IgD-negative memory B cell (primary cell): ENCODE results near the gene DAB1. TPM values are rescaled to one million over a fixed set of nuclear protein-coding genes. Genes with fewer than 3 reads are reported as not detected.

Experiments used
- H3K27ac Mint-ChIP-seq, 3 donors: one replicate each; pipeline ENCODE4 v1.8.0; 2020 to 2022; ENCODE audit warnings: mild to moderate bottlenecking in 3 of 3, mixed read lengths in 3 of 3, moderate library complexity in 1 of 3
- H3K27me3 Mint-ChIP-seq: one replicate; pipeline ENCODE4 v1.8.0; 2021; ENCODE audit warnings: mixed read lengths
- H3K36me3 Mint-ChIP-seq: one replicate; pipeline ENCODE4 v1.8.0; 2020; ENCODE audit warnings: mild to moderate bottlenecking, mixed read lengths
- H3K4me1 Mint-ChIP-seq, 3 donors: one replicate each; pipeline ENCODE4 v1.8.0; 2020 to 2022; ENCODE audit warnings: mixed read lengths in 3 of 3, mild to moderate bottlenecking in 1 of 3
- H3K4me3 Mint-ChIP-seq, 4 donors: one replicate each; pipeline ENCODE4 v1.8.0; 2020 to 2022; ENCODE audit warnings: mild to moderate bottlenecking in 4 of 4, mixed read lengths in 4 of 4, moderate library complexity in 3 of 4
- H3K9me3 Mint-ChIP-seq, 3 donors: one replicate each; pipeline ENCODE4 v1.8.0; 2020 to 2021; ENCODE audit warnings: mixed read lengths in 3 of 3, mild to moderate bottlenecking in 1 of 3
- polyA plus RNA-seq: library from polyadenylated mRNA; unstranded; fragments of 300-500 nt; fragmentation: Illumina TruSeq; gene quantifications from one replicate; pipeline ENCODE4 v1.2.3, GENCODE V29; 2021

Gene DAB1
- polyA plus RNA-seq, 1 donor from 2014 or later: 0.08 TPM

- H3K27me3 Mint-ChIP-seq: no peaks in the 10 kb centered on the region
- no peaks in the 10 kb centered on the region for H3K4me1 Mint-ChIP-seq
- H3K27ac Mint-ChIP-seq: no peak overlapping the region
- no peaks in the 10 kb centered on the region for H3K36me3 Mint-ChIP-seq
- H3K4me3 Mint-ChIP-seq: no peak overlapping the region
- peaks cover 0 to 1% (median 0%) of the 10 kb centered on the region in 3 donors for H3K9me3 Mint-ChIP-seq
These were observed 475.3 kb downstream of the DAB1 start for GRCh38 chr1:56948403-56949023.
